Muscle of leg (tissue), 11 donors: ENCODE data around the gene FAM209A. TPM values are rescaled to one million over a fixed set of nuclear protein-coding genes. Genes with fewer than 3 reads are reported as not detected.
A peak's percentile ranks its signal among the peaks of the same experiment; 100 is the strongest.
"Not testable (repeated sequence)": the region's sequence is repeated elsewhere in the genome, so short reads cannot be mapped to it uniquely, and the experiment has no call there.

Source experiments
- DNase-seq: peaks from one replicate; pipeline ENCODE4 v3.0.0; 2013
- H3K27ac ChIP-seq: one replicate; pipeline ENCODE4 v1.5.1; 2013; ENCODE audit warnings: mild to moderate bottlenecking, low read length, control low read depth
- H3K27me3 ChIP-seq: one replicate; pipeline ENCODE4 v1.6.1; 2013; ENCODE audit warnings: low read length; ENCODE audit not compliant: control insufficient read depth, insufficient read depth
- H3K36me3 ChIP-seq: one replicate; pipeline ENCODE4 v1.6.1; 2013; ENCODE audit warnings: low read length; ENCODE audit not compliant: control insufficient read depth, insufficient read depth
- H3K4me1 ChIP-seq: one replicate; pipeline ENCODE4 v1.6.1; 2013; ENCODE audit warnings: low read length; ENCODE audit not compliant: control insufficient read depth, insufficient read depth
- H3K4me3 ChIP-seq: one replicate; pipeline ENCODE4 v1.5.1; 2013; ENCODE audit warnings: low read length, control low read depth
- H3K9me3 ChIP-seq: replicated peaks from 2 replicates; pipeline ENCODE4 v1.6.1; 2013; ENCODE audit warnings: low read depth, low read length; ENCODE audit not compliant: control insufficient read depth
- WGBS: methylation state at CpG from one replicate; pipeline ENCODE4 v1.1.5; 2013; ENCODE audit warnings: missing lambda C conversion rate; ENCODE audit not compliant: insufficient coverage; 5-methylcytosine and 5-hydroxymethylcytosine counted together
- polyA plus RNA-seq, 8 donors: library from polyadenylated mRNA; unstranded; fragments of 120-200 nt; gene quantifications; one replicate each; pipeline versions ENCODE4 v1.2.1 to v1.2.3, GENCODE V29; 2013; ENCODE audit warnings: inconsistent platforms in 1 of 8, low replicate concordance in 1 of 8; ENCODE audit not compliant: insufficient read length in 8 of 8, insufficient read depth in 1 of 8
- total RNA-seq: library from RNA; stranded (reverse); fragments of 120-200 nt; gene quantifications from one replicate; pipeline ENCODE4 v1.2.4, GENCODE V29; 2013

The FAM209A gene
- total and polyA plus RNA-seq, 9 donors, result 0.17 to 0.35 (median 0.21) TPM; not detected in 4

DNA sequence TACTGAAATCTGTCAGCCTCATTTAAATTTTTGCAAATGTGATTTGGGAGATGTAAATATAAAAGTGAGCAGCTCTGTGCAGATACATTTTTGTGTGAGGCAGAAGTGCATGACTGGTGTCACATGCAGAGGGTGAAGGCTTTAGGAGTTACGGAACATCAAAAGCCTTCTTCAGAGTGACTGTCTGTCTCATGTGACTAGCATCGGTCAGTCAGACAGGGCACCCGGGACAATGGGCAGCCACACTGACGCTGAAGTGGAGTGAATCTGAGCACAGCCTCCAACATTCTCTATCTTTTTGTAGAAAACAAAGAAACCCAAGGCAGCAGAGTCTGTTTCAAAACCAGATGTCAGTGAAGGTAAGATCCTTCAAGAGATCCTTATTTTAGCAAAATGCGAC is 7.9 kb upstream of the FAM209A start:
- H3K36me3 ChIP-seq, result peaks cover 60% of the 10 kb centered on the region

GRCh38 chr20:56517211-56517610 is 7.3 kb upstream of the FAM209A start:
- Histone ChIP-seq H3K36me3 (peaks cover 58% of the 10 kb centered on the region), H3K9me3 (peaks cover 15% of the 10 kb centered on the region), H3K27ac (peak overlapping the region; percentile 57), H3K4me3 (no peak overlapping the region), H3K4me1 (peaks cover 40% of the 10 kb centered on the region), H3K27me3 (no peaks in the 10 kb centered on the region)
- WGBS, result 83% methylated on average over 4 of the region's 7 CpGs
- DNase-seq, result no peak

More for the DNA sequence above, 7.9 kb upstream of the FAM209A start:
- 72% methylated on average over 3 of the region's 5 CpGs for WGBS
- Histone ChIP-seq H3K9me3 (peaks cover 15% of the 10 kb centered on the region), H3K27me3 (no peaks in the 10 kb centered on the region), H3K4me1 (peaks cover 40% of the 10 kb centered on the region), H3K27ac (peak overlapping the region; percentile 57), H3K4me3 (no peak overlapping the region)
- no peak for DNase-seq

- H3K9me3 ChIP-seq, result peaks cover 15% of the 10 kb centered on the region
- H3K4me3 ChIP-seq, result no peak overlapping the region
- peak overlapping the region; percentile 35 for H3K27ac ChIP-seq
- peaks cover 54% of the 10 kb centered on the region for H3K36me3 ChIP-seq
- no peak for DNase-seq
- no peaks in the 10 kb centered on the region for H3K27me3 ChIP-seq
- 90% methylated on average over 3 of the region's 8 CpGs for WGBS
- H3K4me1 ChIP-seq, result peaks cover 38% of the 10 kb centered on the region
These were observed 6.9 kb upstream of the FAM209A start for GRCh38 chr20:56517641-56518040.

DNA sequence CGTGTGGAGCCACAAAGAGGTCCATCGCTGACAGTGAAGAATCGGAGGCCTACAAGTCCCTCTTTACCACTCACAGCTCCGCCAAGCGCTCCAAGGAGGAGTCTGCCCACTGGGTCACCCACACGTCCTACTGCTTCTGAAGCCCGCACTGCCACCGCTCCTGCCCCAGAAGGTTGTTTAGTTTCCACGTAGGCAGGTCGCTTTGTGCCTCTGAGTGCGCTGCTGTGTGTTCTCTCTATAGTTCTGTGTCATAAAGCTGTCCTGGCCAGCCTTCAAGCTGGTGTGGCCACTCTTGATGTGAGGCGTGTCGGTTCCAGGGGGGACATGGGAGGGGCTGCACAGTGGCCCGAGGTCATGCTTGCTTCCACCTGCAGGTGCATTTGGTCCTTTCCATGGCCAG is 6.4 kb upstream of the FAM209A start:
- no peak overlapping the region for H3K27ac ChIP-seq
- peaks cover 34% of the 10 kb centered on the region for H3K4me1 ChIP-seq
- peaks cover 49% of the 10 kb centered on the region for H3K36me3 ChIP-seq
- no peaks in the 10 kb centered on the region for H3K27me3 ChIP-seq
- peaks cover 15% of the 10 kb centered on the region for H3K9me3 ChIP-seq
- no peak for DNase-seq
- 86% methylated on average over 11 of the region's 14 CpGs for WGBS
- H3K4me3 ChIP-seq, result no peak overlapping the region

GRCh38 chr20:56518721-56519398 is 5.7 kb upstream of the FAM209A start:
- Histone ChIP-seq H3K4me3 (no peak overlapping the region), H3K27ac (no peak overlapping the region), H3K9me3 (peaks cover 15% of the 10 kb centered on the region), H3K36me3 (peaks cover 42% of the 10 kb centered on the region), H3K4me1 (peaks cover 26% of the 10 kb centered on the region), H3K27me3 (no peaks in the 10 kb centered on the region)
- WGBS, result 94% methylated on average over 5 of the region's 10 CpGs
- no peak for DNase-seq

- Histone ChIP-seq H3K4me1 (peaks cover 21% of the 10 kb centered on the region), H3K27ac (no peak overlapping the region), H3K27me3 (no peaks in the 10 kb centered on the region), H3K4me3 (no peak overlapping the region), H3K9me3 (peaks cover 15% of the 10 kb centered on the region), H3K36me3 (peaks cover 39% of the 10 kb centered on the region)
- no peak for DNase-seq
- WGBS, result 100% methylated on average over 3 of the region's 10 CpGs
These were observed 5.0 kb upstream of the FAM209A start for GRCh38 chr20:56519551-56519950.

DNA sequence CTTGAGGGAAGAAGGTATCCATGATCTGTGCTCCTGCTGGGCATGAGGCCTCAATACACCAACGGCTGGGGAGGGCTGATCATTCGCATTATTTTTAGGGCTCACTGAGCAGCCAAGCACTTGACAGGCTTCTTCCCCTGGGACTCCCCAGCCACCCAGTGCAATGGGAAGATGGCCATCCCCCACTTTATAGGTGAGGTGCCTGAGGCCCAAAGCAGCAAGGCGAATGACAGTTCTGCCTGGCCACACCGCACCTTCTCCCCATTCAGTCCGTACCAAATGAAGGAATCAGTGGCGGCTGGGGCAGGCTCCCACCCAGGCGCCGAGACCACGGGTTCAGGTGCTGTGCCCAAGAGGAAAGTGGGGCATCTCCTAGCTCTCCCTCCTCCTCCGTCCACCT is 4.4 kb upstream of the FAM209A start:
- DNase-seq, result no peak
- no peaks in the 10 kb centered on the region for H3K27me3 ChIP-seq
- H3K9me3 ChIP-seq, result peaks cover 15% of the 10 kb centered on the region
- 98% methylated on average over 9 of the region's 10 CpGs for WGBS
- H3K4me3 ChIP-seq, result no peak overlapping the region
- peaks cover 18% of the 10 kb centered on the region for H3K4me1 ChIP-seq
- H3K36me3 ChIP-seq, result peaks cover 39% of the 10 kb centered on the region
- no peak overlapping the region for H3K27ac ChIP-seq

- Histone ChIP-seq H3K36me3 (peaks cover 39% of the 10 kb centered on the region), H3K4me1 (peaks cover 14% of the 10 kb centered on the region), H3K9me3 (peaks cover 15% of the 10 kb centered on the region)
- not testable (repeated sequence) for H3K4me3 ChIP-seq, DNase-seq, H3K27ac ChIP-seq, H3K27me3 ChIP-seq
- WGBS, result 85% methylated on average over 6 of the region's 13 CpGs
These were observed 3.7 kb upstream of the FAM209A start for GRCh38 chr20:56520746-56521354.

GRCh38 chr20:56522311-56522710 is 2.2 kb upstream of the FAM209A start:
- DNase-seq, result no peak
- no peak overlapping the region for H3K27ac ChIP-seq
- WGBS, result 86% methylated on average over 4 of the region's 6 CpGs

DNA sequence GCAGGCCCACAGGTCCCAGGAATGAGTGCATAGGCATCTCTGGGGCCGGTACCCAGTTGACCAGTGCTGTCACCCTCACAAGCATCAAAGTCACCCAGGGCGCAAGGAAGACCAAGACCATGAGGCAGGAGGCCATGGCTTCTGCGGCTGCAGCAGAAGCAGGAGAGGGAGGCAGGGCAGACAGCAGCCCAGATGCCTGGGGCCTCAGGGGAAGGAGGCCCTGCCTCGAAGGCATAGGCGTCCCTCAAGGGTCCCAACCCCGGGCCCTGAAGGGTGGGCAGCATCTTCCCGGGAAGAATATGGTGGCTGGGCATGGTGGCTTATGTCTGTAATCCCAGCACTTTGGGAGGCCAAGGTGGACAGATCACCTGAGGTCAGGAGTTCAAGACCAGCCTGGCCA is 3.0 kb downstream of the FAM209A start:
- Histone ChIP-seq H3K36me3 (no peaks in the 10 kb centered on the region), H3K9me3 (no peaks in the 10 kb centered on the region), H3K27me3 (no peaks in the 10 kb centered on the region), H3K27ac (no peak overlapping the region), H3K4me3 (no peak overlapping the region), H3K4me1 (no peaks in the 10 kb centered on the region)
- DNase-seq, result no peak
- WGBS, result 94% methylated on average over 7 of the region's 7 CpGs

More at GRCh38 chr20:56522311-56522710, 2.2 kb upstream of the FAM209A start:
- Histone ChIP-seq H3K27me3 (no peaks in the 10 kb centered on the region), H3K9me3 (peaks cover 15% of the 10 kb centered on the region), H3K4me1 (peaks cover 4% of the 10 kb centered on the region), H3K36me3 (peaks cover 34% of the 10 kb centered on the region), H3K4me3 (no peak overlapping the region)
